IMR-90 (cell line): ENCODE results near the gene ACAA2. TPM values are rescaled to one million over a fixed set of nuclear protein-coding genes. Genes with fewer than 3 reads are reported as not detected.
A peak's percentile ranks its signal among the peaks of the same experiment; 100 is the strongest.

Experiments
- ATAC-seq: fragments of 200-7000 bp; cut with Tn5 transposase; 2 replicates; pipeline ENCODE4 v1.9.1; 2020; ENCODE audit warnings: low read depth, mild to moderate bottlenecking, moderate library complexity
- BruUV-seq: library from RNA; stranded (reverse); fragments of 400-500 nt; replicated peaks from 2 replicates; lab custom pipeline; 2021; lab: Mats Ljungman, UMichigan
- CTCF ChIA-PET: fragments of 300-600 bp; formaldehyde crosslinking; extraction: SDS; loops from one replicate; lab custom pipeline; 2021; ENCODE audit warnings: antibody characterized with exemption; lab: Yijun Ruan, JAX
- POLR2A ChIA-PET: fragments of 300-600 bp; sonication (Branson Sonifier 250); formaldehyde crosslinking; loops from one replicate; lab custom pipeline; 2022; ENCODE audit warnings: antibody characterized with exemption; ENCODE audit not compliant: unreplicated experiment; lab: Charles Lee
- DNase-seq: peaks from one replicate; pipeline ENCODE4 v3.0.0; 2013
- H2AFZ ChIP-seq: replicated peaks from 2 replicates; pipeline ENCODE3; 2013; ENCODE audit warnings: low read length, mild to moderate bottlenecking; ENCODE audit not compliant: poor library complexity
- H2AK5ac ChIP-seq: 2 replicates; pipeline ENCODE4 v1.6.1; 2013; ENCODE audit warnings: low read depth, low read length, inconsistent platforms
- H2AK9ac ChIP-seq: replicated peaks from 2 replicates; pipeline ENCODE3; 2013; ENCODE audit warnings: mild to moderate bottlenecking, low read depth, low read length, moderate library complexity; ENCODE audit not compliant: poor library complexity
- H2BK120ac ChIP-seq: 2 replicates; pipeline ENCODE4 v1.6.1; 2013; ENCODE audit warnings: low read depth, low read length, inconsistent platforms
- H2BK15ac ChIP-seq: 3 replicates; pipeline ENCODE4 v1.6.1; 2013; ENCODE audit warnings: low read depth, low read length, inconsistent platforms
- H2BK20ac ChIP-seq: 2 replicates; pipeline ENCODE4 v1.6.1; 2013; ENCODE audit warnings: low read depth, mild to moderate bottlenecking, inconsistent platforms, low read length, moderate library complexity
- H2BK5ac ChIP-seq: 2 replicates; pipeline ENCODE4 v1.6.1; 2013; ENCODE audit warnings: mild to moderate bottlenecking, low read depth, low read length, inconsistent platforms; ENCODE audit not compliant: poor library complexity, severe bottlenecking
- H3K14ac ChIP-seq: replicated peaks from 2 replicates; pipeline ENCODE4 v1.6.1; 2013; ENCODE audit warnings: low read depth, low read length, inconsistent platforms
- H3K18ac ChIP-seq: 2 replicates; pipeline ENCODE4 v1.6.1; 2013; ENCODE audit warnings: low read depth, low read length, control low read depth
- H3K23ac ChIP-seq: 2 replicates; pipeline ENCODE4 v1.6.1; 2013; ENCODE audit warnings: low read depth, low read length, inconsistent platforms
- H3K27ac ChIP-seq: 2 replicates; pipeline ENCODE4 v1.5.1; 2013; ENCODE audit warnings: mild to moderate bottlenecking, control low read depth, low read length; ENCODE audit not compliant: insufficient read depth
- H3K27me3 ChIP-seq: 2 replicates; pipeline ENCODE4 v1.6.1; 2013; ENCODE audit warnings: low read length; ENCODE audit not compliant: control insufficient read depth, insufficient read depth
- H3K36me3 ChIP-seq: 2 replicates; pipeline ENCODE4 v1.6.1; 2013; ENCODE audit warnings: low read length, mixed read lengths; ENCODE audit not compliant: control insufficient read depth, insufficient read depth
- H3K4ac ChIP-seq: 2 replicates; pipeline ENCODE4 v1.6.1; 2013; ENCODE audit warnings: low read depth, low read length, inconsistent platforms
- H3K4me1 ChIP-seq: 2 replicates; pipeline ENCODE4 v1.6.1; 2013; ENCODE audit warnings: low read length, mixed read lengths; ENCODE audit not compliant: control insufficient read depth, insufficient read depth
- H3K4me2 ChIP-seq: 2 replicates; pipeline ENCODE4 v1.6.1; 2013; ENCODE audit warnings: low read depth, mild to moderate bottlenecking, control low read depth, low read length, moderate library complexity
- H3K4me3 ChIP-seq: 2 replicates; pipeline ENCODE4 v1.5.1; 2013; ENCODE audit warnings: low read depth, mild to moderate bottlenecking, control low read depth, low read length, moderate library complexity; ENCODE audit not compliant: insufficient read depth
- H3K56ac ChIP-seq: 2 replicates; pipeline ENCODE4 v1.6.1; 2013; ENCODE audit warnings: low read length, inconsistent platforms; ENCODE audit not compliant: insufficient read depth; ENCODE audit errors: extremely low read depth
- H3K79me1 ChIP-seq, 2 experiments: 2 replicates each; pipeline ENCODE4 v1.6.1; 2013; ENCODE audit warnings: low read length in 2 of 2, inconsistent platforms in 1 of 2, low read depth in 1 of 2
- H3K9ac ChIP-seq: 2 replicates; pipeline ENCODE4 v1.6.1; 2013; ENCODE audit warnings: low read depth, low read length, control low read depth
- H3K9me1 ChIP-seq: 2 replicates; pipeline ENCODE4 v1.6.1; 2013; ENCODE audit warnings: low read length, inconsistent platforms; ENCODE audit not compliant: insufficient read depth
- H3K9me3 ChIP-seq: 2 replicates; pipeline ENCODE4 v1.6.1; 2013; ENCODE audit warnings: low read length; ENCODE audit not compliant: control insufficient read depth, insufficient read depth
- H4K20me1 ChIP-seq: 2 replicates; pipeline ENCODE4 v1.6.1; 2013; ENCODE audit warnings: low read length, inconsistent platforms; ENCODE audit not compliant: insufficient read depth
- H4K5ac ChIP-seq: 2 replicates; pipeline ENCODE4 v1.6.1; 2013; ENCODE audit warnings: mild to moderate bottlenecking, low read depth, low read length, control low read depth
- H4K8ac ChIP-seq, 2 experiments: 2 replicates each; pipeline ENCODE4 v1.6.1; 2013; ENCODE audit warnings: low read depth in 2 of 2, low read length in 2 of 2, control low read depth in 1 of 2, inconsistent platforms in 1 of 2
- H4K91ac ChIP-seq: 2 replicates; pipeline ENCODE4 v1.6.1; 2013; ENCODE audit warnings: low read depth, low read length, inconsistent platforms; ENCODE audit not compliant: insufficient read depth
- CEBPB ChIP-seq: IDR thresholded peaks from 2 replicates; pipeline ENCODE4 v1.6.1; 2012; ENCODE audit warnings: low read depth, low read length, improper control_type of control experiment
- POLR2A ChIP-seq: IDR thresholded peaks from 2 replicates; pipeline ENCODE4 v1.6.1; 2012; ENCODE audit warnings: mild to moderate bottlenecking, low read depth, low read length
- RFX5 ChIP-seq: IDR thresholded peaks from 2 replicates; pipeline ENCODE4 v1.8.0; 2012; ENCODE audit warnings: low read depth, mild to moderate bottlenecking, low read length, moderate library complexity
- WGBS, 2 experiments: methylation state at CpG; one replicate each; pipeline versions ENCODE4 v1.1.5 to v1.1.7; 2013; ENCODE audit warnings: missing lambda C conversion rate in 2 of 2; ENCODE audit not compliant: insufficient read length in 1 of 2; ENCODE audit errors: extremely low coverage in 2 of 2; 5-methylcytosine and 5-hydroxymethylcytosine counted together
- dilution Hi-C: fragments of 300-500 bp; cut with HindIII; formaldehyde crosslinking; loops from one replicate; pipeline ENCODE4 v1.14.3; 2018; ENCODE audit warnings: low sequenced_read_pairs; ENCODE audit not compliant: unreplicated experiment
- in situ Hi-C: fragments of 300-500 bp; cut with MboI; formaldehyde crosslinking; loops from 3 replicates; pipeline ENCODE4 v1.14.3; 2019; ENCODE audit warnings: low sequenced_read_pairs, inconsistent platforms, mixed read lengths
- intact Hi-C: fragments of 100-400 bp; cut with micrococcal nuclease; formaldehyde crosslinking; loops from 2 replicates; pipeline ENCODE4 v1.10.0; 2022
- polyA plus RNA-seq, 3 experiments: library from polyadenylated mRNA; depleted of rRNA; stranded (reverse); fragments of >200 nt; gene quantifications; 2 replicates each; pipeline ENCODE4 v1.2.3, GENCODE V29; 2012; ENCODE audit warnings: low replicate concordance in 1 of 3
- total RNA-seq: library from RNA; depleted of rRNA; stranded (reverse); fragments of >200 nt; gene quantifications from 2 replicates; pipeline ENCODE4 v1.2.3, GENCODE V29; 2012

The ACAA2 gene
- total and polyA plus RNA-seq, 2 of the 4 experiments (the other 2 are of a cell fraction), result 24.4 to 61.5 TPM

DNA sequence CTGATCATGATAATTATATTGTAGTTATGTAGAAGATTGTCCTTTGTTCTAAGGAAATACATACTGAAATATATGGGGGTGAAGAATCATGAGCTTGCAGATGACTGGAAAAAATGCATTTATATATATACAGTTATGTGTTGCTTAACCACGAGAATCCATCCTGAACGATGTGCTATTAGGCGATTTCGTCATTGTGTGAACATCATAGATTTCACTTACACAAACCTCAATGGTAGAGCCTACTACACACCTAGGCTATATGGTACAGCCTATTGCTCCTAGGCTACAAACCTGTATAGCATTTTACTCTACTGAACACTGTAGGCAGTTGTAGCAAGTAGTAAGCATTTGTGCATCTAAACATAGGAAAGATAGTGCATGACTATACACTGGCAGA is 2.6 kb upstream of the ACAA2 start:
- H4K91ac ChIP-seq, result no peak overlapping the region
- no peak overlapping the region for H3K18ac ChIP-seq
- TF ChIP-seq POLR2A, result no peak
- no peak for TF ChIP-seq RFX5
- TF ChIP-seq CEBPB, result 0 out of 2 replicates have a peak, but pooled peaks have one; percentile 5
- H2BK5ac ChIP-seq, result no peak overlapping the region
- H3K9ac ChIP-seq, result no peak overlapping the region
- no CpG with 5 or more reads among the region's 4 CpGs for WGBS, 2 experiments
- peaks cover 2% of the 10 kb centered on the region; the same call in 1 of the 2 replicates for H3K9me1 ChIP-seq
- H3K14ac ChIP-seq, result no peak overlapping the region
- H3K56ac ChIP-seq, result no peak overlapping the region
- H3K4me3 ChIP-seq, result no peak overlapping the region
- H3K23ac ChIP-seq, result no peak overlapping the region
- ATAC-seq (no peak), DNase-seq (no peak)
- no peak overlapping the region for H2AK9ac ChIP-seq
- H2BK120ac ChIP-seq, result no peak overlapping the region
- CTCF ChIA-PET, result no interaction called here
- intact Hi-C loops (no loop called here), dilution Hi-C loops (no loop called here), in situ Hi-C loops (no loop called here)
- no peaks in the 10 kb centered on the region for H3K27me3 ChIP-seq
- BruUV-seq, result no TSS peak
- H3K4ac ChIP-seq, result no peak overlapping the region
- no peaks in the 10 kb centered on the region for H3K9me3 ChIP-seq
- no peak overlapping the region for H3K27ac ChIP-seq
- no peak overlapping the region for H4K5ac ChIP-seq
- H2AFZ ChIP-seq, result no peak overlapping the region
- peaks cover 11% of the 10 kb centered on the region for H3K4me1 ChIP-seq
- H4K8ac ChIP-seq, result no peak overlapping the region
- H2BK20ac ChIP-seq, result no peak overlapping the region
- H3K4me2 ChIP-seq, result no peak overlapping the region
- no peaks in the 10 kb centered on the region; the same call in 1 of the 2 replicates for H4K20me1 ChIP-seq
- H3K79me1 ChIP-seq, result peaks cover 29 to 49% of the 10 kb centered on the region in 2 experiments
- no peak overlapping the region for H2BK15ac ChIP-seq
- H3K36me3 ChIP-seq, result no peaks in the 10 kb centered on the region
- POLR2A ChIA-PET, result no interaction called here
- H2AK5ac ChIP-seq, result no peak overlapping the region
